Erythroblast (primary cell): ENCODE data around the gene NEDD8.

Experiments used
- GATA1 ChIP-seq: IDR thresholded peaks from 2 replicates; pipeline ENCODE4 v1.6.1; 2011; ENCODE audit warnings: low read depth, mild to moderate bottlenecking, control low read depth, low read length, moderate library complexity
- POLR2A ChIP-seq: IDR thresholded peaks from 2 replicates; pipeline ENCODE4 v1.6.1; 2011; ENCODE audit warnings: mild to moderate bottlenecking, low read length

- no peak for TF ChIP-seq POLR2A
- TF ChIP-seq GATA1: no peak
Observed at GRCh38 chr14:24241829-24242443, 9.8 kb upstream of the NEDD8 start.
